Renal pelvis (tissue), 4 donors: ENCODE measurements around the gene UMAD1. TPM values are rescaled to one million over a fixed set of nuclear protein-coding genes. Genes with fewer than 3 reads are reported as not detected.

ENCODE experiments used
- DNase-seq: peaks from one replicate; pipeline ENCODE4 v3.0.0-alpha.2; 2013
- polyA plus RNA-seq, 3 donors: library from polyadenylated mRNA; unstranded; fragments of 120-200 nt; gene quantifications; one replicate each; pipeline ENCODE4 v1.2.1, GENCODE V29; 2013; ENCODE audit not compliant: insufficient read length in 3 of 3

UMAD1 gene
- polyA plus RNA-seq, 3 donors = 15.9 to 21.5 (median 19.7) TPM

- DNase-seq = no peak
These were observed 78.7 kb downstream of the UMAD1 start for GRCh38 chr7:7719236-7719635.

- no peak for DNase-seq
These were observed 79.6 kb downstream of the UMAD1 start for GRCh38 chr7:7720193-7720592.

- DNase-seq = no peak
These were observed 80.4 kb downstream of the UMAD1 start for GRCh38 chr7:7720750-7721621.

GRCh38 chr7:7731732-7732131 lies 91.2 kb downstream of the UMAD1 start:
- DNase-seq = no peak

GRCh38 chr7:7732621-7733281 lies 92.2 kb downstream of the UMAD1 start:
- DNase-seq = peak; percentile 10

- no peak for DNase-seq
These were observed 96.1 kb downstream of the UMAD1 start for GRCh38 chr7:7736671-7737070.

- DNase-seq = no peak
These were observed 97.1 kb downstream of the UMAD1 start for GRCh38 chr7:7737674-7738073.

- DNase-seq = no peak
These were observed 97.6 kb downstream of the UMAD1 start for GRCh38 chr7:7738177-7738576.

GRCh38 chr7:7738622-7739021 lies 98.1 kb downstream of the UMAD1 start:
- no peak for DNase-seq

GRCh38 chr7:7739204-7740036 lies 98.9 kb downstream of the UMAD1 start:
- DNase-seq = no peak

- DNase-seq = no peak
These were observed 99.4 kb downstream of the UMAD1 start for GRCh38 chr7:7740037-7740355.

GRCh38 chr7:7742223-7742622 lies 101.7 kb downstream of the UMAD1 start:
- no peak for DNase-seq

- no peak for DNase-seq
These were observed 104.7 kb downstream of the UMAD1 start for GRCh38 chr7:7745258-7745657.

- no peak for DNase-seq
These were observed 105.4 kb downstream of the UMAD1 start for GRCh38 chr7:7745966-7746365.

GRCh38 chr7:7746458-7746857 lies 105.9 kb downstream of the UMAD1 start:
- no peak for DNase-seq

- no peak for DNase-seq
These were observed 110.2 kb downstream of the UMAD1 start for GRCh38 chr7:7750571-7751242.

- no peak for DNase-seq
These were observed 110.9 kb downstream of the UMAD1 start for GRCh38 chr7:7751243-7752092.

- DNase-seq = no peak
These were observed 116.0 kb downstream of the UMAD1 start for GRCh38 chr7:7756577-7756976.

GRCh38 chr7:7757576-7757975 lies 117.0 kb downstream of the UMAD1 start:
- DNase-seq = no peak

- DNase-seq = no peak
These were observed 120.9 kb downstream of the UMAD1 start for GRCh38 chr7:7761340-7761973.
